NCI-H226 (cell line): ENCODE data around the gene PSEN2.

Source experiments
- DNase-seq: peaks from one replicate; pipeline ENCODE4 v3.0.0-alpha.2; 2015

The PSEN2 gene

DNA sequence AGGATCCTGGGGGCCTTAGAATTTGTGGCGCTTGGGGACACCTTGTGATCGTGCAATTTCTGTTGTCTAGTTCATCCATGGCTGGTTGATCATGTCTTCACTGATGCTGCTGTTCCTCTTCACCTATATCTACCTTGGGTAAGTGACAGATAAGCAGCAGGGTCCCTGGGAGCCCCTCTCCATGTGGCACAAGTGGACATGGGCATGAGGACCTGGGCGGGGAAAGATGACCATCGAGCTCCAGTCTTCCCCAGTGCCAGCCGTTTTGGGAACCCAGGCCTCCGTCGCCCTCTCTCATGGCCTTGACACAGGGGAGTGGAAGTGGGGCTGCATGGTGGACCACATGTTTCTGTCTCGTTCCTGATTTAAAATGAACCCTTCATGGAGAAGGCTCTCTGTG lies 17.6 kb downstream of the PSEN2 start:
- DNase-seq = no peak

DNA sequence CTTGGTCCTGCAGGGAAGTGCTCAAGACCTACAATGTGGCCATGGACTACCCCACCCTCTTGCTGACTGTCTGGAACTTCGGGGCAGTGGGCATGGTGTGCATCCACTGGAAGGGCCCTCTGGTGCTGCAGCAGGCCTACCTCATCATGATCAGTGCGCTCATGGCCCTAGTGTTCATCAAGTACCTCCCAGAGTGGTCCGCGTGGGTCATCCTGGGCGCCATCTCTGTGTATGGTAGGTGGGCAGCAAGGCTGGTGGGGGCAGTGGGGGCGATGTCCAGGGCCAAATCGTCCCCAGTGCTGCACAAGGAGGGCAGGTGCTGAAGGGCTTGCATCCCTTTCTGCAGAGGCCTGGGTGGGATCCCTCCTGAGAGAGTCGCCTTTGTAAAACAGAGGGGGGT lies 18.4 kb downstream of the PSEN2 start:
- DNase-seq = no peak

DNA sequence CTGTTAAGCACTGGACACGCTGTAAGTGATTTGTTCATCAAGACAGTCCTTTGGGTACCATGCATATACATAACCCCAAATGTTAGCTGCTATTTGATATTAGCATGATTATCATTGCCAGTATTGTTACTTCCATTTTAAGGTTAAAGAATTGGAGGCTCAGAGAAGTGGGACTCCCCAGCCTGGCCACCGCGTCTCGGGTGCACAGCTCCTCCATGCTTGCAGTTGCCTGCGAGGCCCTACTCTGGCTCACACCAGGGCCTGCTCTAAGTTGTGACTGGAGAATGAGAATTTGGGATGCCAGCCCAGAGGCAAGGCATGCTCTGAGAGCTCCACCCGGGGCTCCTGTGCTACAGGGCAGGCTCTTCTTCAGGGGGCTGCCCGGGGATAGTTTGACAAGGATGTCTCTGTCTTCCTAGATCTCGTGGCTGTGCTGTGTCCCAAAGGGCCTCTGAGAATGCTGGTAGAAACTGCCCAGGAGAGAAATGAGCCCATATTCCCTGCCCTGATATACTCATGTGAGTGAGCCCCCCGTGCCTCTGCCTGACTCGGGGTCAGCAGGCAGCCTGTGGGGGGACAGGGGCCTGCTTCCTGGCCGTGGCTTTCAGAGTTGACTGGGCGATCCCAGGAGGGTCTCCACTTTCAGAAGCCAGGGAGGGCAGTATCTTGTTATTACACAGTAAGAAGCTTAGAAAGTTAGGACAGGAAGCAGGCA lies 19.4 kb downstream of the PSEN2 start:
- DNase-seq = no peak

DNA sequence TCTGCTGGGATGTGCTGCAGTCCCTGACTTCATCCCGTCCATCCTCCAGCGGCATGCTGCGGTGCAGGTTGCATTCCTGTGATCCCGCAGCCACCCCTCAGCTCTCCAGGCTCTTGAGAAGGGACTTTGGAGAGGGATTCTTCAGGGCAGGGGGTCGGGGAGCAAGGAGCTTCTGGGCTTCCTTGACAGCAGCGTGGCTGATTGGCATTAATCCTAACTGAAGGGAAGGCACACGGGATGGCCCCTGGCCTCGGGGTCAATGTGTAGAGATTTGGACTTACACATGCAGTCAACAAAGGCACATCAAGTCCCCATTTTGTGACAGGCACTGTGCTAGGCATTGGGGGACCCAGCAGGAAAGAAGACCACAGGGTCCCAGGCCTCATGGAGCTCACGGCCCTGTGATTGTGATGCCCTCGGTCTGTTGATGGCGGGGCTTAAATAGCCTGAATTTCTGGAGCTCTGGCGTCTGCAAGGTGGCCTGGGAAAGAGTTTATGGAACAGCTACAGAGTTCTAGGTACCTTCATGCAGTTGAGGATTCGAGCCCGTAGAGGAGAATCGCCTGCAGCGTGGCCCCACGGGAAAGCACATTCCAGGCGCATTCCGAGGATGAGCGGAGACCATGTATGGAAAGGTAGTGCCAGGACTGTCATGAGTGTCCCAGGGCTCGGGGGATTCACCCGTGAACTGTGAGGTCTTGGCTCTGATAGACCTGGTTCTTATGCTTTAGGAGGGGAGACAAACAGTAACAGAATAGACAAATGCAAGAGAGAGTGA lies 20.1 kb downstream of the PSEN2 start:
- DNase-seq = no peak

DNA sequence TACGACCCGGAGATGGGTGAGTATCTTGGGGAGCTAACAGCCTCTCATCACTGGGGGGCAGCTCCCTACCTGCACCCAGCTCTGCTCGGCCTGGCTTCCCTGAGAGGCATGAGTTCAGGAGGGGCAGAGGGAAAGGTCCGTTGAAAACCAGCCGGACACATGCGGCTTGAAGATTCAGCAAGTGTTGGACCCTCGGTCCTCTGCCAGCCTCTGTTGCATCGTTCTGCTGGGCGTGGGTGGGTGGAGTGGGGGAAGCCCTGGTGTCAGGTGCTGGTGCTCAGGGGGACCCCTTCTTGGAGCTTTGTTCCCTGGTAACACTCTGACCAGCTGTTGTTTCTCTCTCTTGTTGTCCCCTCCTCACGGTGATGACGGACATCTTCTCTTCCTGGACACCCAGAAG lies 20.9 kb downstream of the PSEN2 start:
- no peak for DNase-seq

DNA sequence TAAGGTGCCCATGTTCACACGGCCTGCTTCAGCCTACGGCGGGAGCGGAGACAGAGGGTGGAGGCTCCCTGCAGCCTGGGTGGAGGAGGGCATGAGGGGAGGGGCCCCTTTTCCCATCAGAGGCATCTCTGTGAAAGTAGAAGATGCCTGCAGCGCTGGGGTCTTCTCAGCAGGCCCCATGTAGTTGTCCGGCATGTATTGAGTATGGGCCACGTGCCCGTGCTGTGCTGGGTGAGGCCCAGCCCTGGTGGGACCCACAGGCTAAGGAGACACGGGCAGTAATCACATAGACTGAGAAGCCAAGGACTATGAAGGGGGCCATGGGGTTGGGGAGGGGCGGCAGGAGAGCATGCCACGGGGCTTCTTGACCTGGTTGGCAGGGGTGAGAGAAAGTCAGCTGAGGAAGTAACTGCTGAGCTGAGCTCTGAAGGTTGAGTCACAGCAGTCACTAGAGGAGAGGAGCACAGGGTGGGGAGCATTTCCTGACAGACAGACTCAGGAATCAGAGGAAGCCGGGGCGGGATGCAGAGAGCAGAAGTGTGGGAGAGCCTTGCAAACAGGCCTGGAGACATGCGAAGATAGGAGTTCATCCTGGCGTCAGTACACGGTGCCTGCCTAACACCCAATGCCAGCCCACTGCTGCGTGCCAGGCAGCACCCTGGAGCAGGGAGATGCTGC lies 21.6 kb downstream of the PSEN2 start:
- DNase-seq = peak; percentile 64

DNA sequence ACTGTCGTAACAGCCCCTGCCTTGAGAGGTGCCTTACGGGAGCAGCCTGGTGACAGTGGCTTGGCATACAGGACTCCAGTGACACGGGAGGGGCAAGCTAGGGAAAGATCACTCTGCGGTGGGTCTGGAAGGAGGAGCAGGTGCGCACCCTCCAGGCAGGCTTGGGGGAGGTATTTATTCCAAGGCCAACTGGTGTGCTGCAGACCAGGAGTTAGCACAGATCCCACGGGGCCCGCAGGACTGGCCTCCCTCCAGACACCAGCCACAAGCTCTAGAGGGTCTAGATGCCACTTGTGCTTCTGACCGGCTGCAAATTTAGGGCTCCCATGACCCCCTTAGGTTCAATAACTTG lies 22.1 kb downstream of the PSEN2 start:
- no peak for DNase-seq

DNA sequence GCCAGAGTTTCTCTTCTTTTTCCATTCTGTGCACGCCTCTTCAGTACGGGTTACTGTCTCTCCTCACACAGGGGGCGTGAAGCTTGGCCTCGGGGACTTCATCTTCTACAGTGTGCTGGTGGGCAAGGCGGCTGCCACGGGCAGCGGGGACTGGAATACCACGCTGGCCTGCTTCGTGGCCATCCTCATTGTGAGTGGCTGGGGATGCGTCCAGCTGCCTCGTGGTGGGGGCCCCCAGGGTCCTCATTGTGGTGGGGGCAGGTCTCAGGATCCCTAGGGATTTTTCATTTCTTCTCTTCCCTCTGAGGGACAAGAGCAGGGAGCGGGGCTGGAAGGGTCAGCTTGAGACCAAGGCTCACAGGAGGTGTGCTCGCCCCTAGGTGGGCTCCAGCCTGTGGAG lies 23.5 kb downstream of the PSEN2 start:
- no peak for DNase-seq

DNA sequence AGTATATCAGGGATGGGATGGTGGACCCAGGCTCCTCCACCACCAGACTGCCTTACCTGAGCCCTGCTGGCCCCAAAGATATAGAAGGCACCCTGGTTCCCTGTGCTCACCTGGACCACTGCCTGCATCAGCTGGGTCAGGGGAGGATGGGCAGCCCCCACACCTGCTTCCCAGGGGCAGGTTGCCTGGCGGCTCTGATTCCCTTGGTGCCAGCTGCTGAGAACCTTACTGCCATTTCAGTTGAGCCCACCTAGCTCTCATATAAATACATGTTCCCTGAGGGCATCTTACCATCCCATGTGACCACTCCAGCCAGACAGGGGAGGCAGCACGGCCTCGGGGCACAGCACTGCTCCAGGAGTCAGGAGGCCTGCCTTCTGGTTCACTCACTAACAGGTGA lies 24.4 kb downstream of the PSEN2 start:
- DNase-seq = no peak

DNA sequence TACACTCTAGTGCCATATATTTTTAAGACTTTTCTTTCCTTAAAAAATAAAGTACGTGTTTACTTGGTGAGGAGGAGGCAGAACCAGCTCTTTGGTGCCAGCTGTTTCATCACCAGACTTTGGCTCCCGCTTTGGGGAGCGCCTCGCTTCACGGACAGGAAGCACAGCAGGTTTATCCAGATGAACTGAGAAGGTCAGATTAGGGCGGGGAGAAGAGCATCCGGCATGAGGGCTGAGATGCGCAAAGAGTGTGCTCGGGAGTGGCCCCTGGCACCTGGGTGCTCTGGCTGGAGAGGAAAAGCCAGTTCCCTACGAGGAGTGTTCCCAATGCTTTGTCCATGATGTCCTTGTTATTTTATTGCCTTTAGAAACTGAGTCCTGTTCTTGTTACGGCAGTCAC lies 25.2 kb downstream of the PSEN2 start:
- DNase-seq = no peak

DNA sequence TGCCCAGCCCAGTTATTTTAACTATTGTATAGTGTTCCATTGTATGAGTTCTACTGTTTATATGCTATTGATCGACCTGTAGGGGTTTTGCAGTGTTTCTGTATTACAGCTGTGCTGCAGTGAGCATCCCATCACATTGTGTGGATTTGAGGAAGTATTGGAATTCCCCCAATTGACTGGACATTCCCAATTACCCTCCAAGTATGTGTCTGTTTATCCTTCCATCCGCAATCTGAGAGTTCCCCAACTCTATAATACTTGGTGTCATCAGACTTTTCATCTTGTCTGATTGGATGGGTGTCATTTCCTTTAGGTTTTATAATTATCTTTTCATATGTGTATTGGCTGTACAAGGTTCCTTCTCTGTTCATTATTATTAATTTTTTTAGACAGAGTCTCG lies 27.8 kb downstream of the PSEN2 start:
- no peak for DNase-seq

DNA sequence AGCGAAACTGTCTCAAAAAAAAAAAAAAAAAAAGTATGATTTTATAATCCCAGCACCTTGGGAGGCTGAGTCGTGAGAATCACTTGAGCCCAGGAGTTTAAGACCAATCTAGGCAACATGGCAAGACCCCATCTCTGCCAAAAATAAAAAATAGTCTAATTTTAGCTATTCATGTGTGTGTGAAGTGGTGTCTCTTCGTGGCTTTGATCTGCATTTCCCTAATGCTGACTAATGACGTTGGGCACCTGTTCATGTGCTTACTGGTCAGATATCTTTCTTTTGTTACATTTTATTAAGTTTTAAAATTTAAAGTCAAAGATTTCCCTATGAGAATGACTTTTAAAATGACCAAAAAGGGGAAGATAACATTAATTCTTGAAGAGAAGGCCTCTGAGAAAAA lies 31.0 kb downstream of the PSEN2 start:
- DNase-seq = no peak

DNA sequence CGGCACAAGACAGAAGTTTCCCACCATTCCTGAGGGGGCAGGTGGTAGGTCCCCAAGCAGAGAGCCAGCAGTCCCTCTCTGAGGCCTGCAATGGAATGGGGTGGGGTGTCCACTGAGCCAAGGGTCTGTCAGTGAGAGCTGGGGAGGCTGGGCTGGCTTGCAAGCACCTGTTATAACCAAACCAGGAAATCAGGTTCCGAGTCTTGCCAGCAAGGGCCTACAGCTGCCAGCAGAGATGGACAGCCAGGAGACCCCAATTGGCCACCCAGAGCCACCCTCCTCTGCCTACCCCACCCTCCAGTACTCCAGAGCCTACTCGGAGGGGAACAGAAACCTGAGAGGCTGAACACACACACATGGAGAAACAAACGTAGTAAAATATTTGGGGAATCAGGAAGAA lies 32.2 kb downstream of the PSEN2 start:
- no peak for DNase-seq

DNA sequence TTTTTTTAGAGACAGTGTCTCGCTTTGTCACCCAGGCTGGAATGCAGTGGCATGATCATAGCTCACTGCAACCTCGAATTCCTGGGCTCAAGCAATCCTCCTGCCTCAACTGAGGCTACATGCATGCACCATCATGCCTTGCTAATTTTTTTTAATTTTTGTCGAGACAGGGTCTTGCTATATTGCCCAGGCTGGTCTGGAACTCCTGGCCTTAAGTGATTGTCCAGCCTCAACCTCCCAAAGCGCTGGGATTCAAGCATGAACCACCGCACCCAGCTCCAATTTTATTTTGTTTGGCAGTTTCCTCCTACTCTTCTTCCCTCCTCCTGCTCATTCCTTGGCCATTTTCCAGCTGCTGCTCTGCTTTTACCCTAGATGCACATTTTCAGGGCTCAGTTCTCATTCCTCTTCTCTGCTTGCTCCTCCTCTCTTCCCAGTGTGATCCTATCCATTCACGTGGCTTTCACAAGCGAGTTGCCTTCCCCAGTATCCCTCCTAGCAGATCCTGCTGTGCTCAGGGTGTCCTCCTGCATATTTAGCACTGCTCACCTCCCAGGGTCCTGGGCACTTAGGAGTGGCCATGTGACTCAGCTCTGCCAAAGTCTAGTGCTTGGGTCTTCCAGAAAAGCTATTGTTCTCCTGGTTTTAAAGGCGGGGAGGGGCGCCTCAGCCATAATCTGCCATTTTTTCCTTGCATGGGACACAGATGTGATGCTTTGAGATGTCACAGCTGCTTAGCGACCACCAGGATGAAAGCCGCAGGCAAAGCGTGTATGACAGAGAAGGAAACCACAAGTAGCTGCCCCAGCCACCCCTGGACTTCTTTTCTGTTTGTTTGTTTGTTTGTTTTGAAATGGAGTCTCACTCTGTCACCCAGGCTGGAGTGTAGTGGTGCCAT lies 33.7 kb downstream of the PSEN2 start:
- DNase-seq = no peak

DNA sequence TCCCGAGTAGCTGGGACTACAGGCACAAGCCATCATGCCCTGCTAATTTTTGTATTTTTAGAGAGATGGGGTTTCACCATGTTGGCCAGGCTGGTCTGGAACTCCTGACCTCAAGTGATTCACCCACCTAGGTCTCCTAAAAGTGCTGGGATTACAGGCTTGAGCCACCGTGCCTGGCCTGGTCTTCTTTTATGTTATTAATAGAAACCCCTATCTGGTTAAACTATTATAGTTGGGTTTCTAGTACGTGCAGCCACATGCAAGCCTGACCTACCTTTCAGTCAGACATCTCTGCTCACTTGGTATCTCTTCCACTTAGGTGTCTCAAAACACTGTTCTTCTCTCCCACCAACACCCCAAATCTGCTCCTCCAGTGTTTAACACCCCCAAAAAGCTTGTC lies 34.4 kb downstream of the PSEN2 start:
- DNase-seq = no peak

DNA sequence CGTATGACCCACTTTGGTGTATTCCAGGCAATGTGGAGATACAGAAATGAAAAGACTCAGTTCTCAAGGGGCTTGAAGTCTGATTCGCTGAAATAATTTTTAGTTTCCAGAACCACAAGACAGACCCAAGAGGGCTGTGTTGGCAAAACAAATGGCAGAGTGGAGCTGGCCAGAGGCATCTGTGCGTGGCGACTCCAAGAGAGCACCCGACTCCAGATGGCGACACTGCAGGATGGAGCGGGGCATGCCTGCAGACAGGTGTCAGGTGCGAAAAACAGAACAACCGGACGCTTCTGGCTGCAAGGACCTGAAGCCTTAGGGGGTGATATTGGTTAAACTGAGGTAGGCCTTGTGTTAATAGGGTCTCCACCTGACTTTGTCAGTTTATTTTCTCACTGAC lies 38.0 kb downstream of the PSEN2 start:
- no peak for DNase-seq

DNA sequence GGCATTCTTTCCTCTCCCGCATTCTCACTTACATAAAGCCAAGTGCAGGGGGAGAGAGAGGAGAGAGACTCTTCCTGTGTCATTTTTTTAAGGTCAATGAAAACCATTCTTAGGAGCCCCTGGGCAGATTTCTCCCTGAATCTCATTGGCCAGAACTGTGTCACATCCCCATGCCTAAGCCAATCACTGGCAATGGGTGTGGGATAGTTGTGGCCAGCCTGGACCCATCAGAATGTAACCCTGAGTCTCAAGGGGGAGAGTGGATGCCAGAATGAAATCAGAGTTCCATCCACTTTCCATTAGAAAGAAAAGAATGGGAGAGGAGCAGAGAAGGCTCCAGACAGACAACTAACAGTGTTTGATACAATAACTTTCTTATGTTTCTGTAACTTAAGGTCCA lies 38.5 kb downstream of the PSEN2 start:
- DNase-seq = no peak

DNA sequence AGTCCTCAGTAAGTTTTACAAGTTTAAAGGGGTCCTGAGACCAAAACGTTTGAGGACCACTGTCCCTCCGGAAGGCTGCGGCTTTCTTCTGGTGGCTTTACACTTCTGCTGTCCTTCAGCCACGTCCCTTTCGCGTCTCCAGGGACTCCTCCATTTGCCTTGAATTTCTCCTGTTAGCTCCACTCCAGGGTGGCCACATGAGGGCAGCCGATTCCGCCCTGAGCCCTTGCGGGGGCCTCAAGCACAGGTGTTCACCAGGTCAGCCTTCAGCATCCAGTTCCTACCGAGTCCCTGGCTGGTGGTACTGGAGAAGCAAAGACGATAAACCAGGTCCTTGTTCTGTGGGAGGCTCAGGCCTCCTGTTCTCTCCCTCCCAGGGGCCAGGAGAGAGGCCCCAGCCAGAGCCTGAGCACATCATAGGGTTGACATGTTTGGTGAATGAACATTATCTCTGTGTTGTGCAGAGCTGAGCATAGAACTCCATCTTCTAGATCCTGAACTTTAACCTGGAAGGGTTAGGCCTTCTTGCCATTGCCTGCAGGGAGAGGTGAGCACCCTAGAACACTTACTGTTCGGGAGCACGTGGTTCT lies 42.3 kb downstream of the PSEN2 start:
- DNase-seq = no peak

DNA sequence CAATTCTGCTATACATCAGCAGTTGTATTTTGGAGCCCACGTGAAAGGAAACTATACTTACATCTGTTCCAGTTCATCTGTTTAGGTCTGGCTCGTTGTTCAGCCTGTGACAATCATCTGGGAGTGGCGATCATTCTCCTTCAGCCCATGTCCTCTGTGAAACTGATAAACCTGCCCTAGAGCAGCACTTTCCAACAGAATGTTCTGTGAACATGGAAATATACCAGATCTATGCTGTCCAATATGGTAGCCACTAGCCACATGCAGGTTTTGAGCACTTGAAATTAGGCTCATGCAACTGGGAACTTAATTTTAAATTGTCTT lies 45.2 kb downstream of the PSEN2 start:
- DNase-seq = no peak

DNA sequence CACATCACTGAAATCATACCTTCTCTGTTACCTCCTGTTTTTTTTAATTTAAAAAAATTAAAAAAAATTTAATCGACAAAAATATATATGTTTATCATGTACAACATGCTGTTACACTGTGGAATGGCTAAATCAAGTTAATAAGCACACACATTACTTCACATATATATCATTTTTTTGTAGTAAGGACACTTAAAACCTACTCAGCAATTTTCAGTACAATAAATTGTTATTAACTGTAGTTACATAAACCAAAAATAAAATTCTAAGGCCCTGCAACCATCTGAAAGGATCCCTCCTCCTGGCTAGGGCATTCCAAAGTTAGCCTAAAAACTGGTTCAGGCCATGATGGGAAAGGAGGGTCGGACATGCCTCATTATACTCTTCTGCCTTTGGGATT lies 46.1 kb downstream of the PSEN2 start:
- no peak for DNase-seq

DNA sequence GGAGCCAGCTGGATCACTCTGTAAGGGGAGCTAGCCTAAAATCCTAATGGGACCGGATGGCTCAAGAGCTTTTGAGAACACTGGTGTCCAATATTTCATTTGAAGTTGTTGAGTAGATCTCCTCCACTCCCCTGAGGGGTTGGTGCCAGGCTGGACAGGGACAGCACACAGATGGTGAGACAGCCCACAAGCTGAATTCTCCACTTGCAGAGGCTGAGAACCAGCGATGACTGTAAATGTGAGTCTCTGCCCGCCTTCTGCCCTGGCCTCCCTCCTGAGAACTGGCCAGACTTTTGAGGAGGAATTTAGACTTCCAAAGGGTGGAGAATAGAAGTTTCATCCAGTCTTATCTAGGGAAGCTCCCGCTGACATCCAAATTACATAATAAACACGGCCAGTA lies 49.2 kb downstream of the PSEN2 start:
- DNase-seq = no peak

DNA sequence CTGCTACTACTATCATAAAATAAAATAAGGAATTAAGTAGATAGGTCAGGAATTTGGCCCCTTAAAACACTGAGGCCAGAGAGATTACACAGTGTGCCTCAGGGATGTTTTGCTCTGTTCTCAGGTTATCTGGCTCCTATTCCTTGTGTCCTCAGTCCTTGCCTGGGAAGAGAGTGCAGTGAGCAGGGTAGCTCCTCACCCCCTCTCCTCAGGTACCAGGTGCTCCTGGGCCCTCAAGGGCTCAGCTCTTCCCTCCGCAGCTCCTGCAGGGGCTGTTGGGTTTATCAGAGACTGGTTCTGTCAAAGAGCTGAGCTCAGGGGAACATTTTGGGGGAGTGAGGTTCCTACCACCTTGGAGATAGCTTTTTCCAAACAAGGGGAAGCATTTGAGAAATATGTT lies 49.6 kb downstream of the PSEN2 start:
- no peak for DNase-seq

DNA sequence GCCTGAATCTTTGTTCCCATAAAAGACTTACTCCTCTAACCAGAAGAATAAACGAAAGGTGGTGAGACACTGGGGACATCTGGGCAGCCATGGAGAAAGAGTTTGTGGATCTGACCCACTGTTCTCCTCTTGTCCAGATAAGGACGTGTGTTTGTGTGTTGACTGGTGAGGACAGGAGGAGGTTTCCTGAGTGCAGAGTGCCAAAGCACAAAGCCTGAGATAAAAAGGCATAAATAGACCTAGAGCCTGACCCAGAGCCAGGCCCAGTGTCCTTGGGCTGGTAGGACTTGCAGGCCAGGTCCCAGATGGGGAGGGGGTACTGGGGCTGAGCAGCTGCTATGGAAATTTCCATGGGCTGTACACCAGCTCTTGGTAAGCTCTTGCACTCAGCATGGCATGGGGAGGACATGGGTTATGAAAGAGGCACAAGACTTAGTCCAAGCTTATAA lies 50.1 kb downstream of the PSEN2 start:
- no peak for DNase-seq
